HepG2 (cell line): ENCODE measurements around the gene PSMD1. TPM values are rescaled to one million over a fixed set of nuclear protein-coding genes. Genes with fewer than 3 reads are reported as not detected.

ENCODE experiments used
- ARNT ChIP-seq: fragments of 450-650 bp; IDR thresholded peaks from 2 replicates; pipeline ENCODE4 v1.6.1; 2017
- ARNT2 ChIP-seq: sonication (generic); formaldehyde crosslinking; IDR thresholded peaks from 2 replicates; pipeline ENCODE4 v1.8.0; 2022; ENCODE audit warnings: mild to moderate bottlenecking, low read depth, missing genetic modification reagents, moderate library complexity
- ATF2 ChIP-seq: sonication (generic); formaldehyde crosslinking; IDR thresholded peaks from 2 replicates; pipeline ENCODE4 v1.4.0; 2020; ENCODE audit warnings: missing genetic modification reagents
- ELF1 ChIP-seq: sonication (generic); formaldehyde crosslinking; IDR thresholded peaks from 2 replicates; pipeline ENCODE4 v1.4.0; 2020; ENCODE audit warnings: missing genetic modification reagents
- GATAD1 ChIP-seq: IDR thresholded peaks from 2 replicates; pipeline ENCODE4 v1.6.1; 2016; ENCODE audit warnings: missing genetic modification reagents, missing compliant biosample characterization
- IKZF4 ChIP-seq: sonication (generic); formaldehyde crosslinking; IDR thresholded peaks from 2 replicates; pipeline ENCODE4 v1.5.1; 2020; ENCODE audit warnings: borderline replicate concordance, mild to moderate bottlenecking, low read depth, missing genetic modification reagents; ENCODE audit errors: not compliant biosample characterization
- MAX ChIP-seq: IDR thresholded peaks from 2 replicates; pipeline ENCODE4 v1.6.1; 2012; ENCODE audit warnings: inconsistent platforms
- NFIB ChIP-seq: sonication (generic); formaldehyde crosslinking; IDR thresholded peaks from 2 replicates; pipeline ENCODE4 v1.9.0; 2021; ENCODE audit warnings: missing genetic modification reagents, mild to moderate bottlenecking, borderline replicate concordance
- PRPF4 ChIP-seq: fragments of 200-400 bp; formaldehyde crosslinking; IDR thresholded peaks from 2 replicates; pipeline ENCODE4 v1.6.1; 2016; ENCODE audit warnings: low read length, low read depth; ENCODE audit not compliant: poor library complexity, severe bottlenecking
- RARG ChIP-seq: sonication (generic); formaldehyde crosslinking; IDR thresholded peaks from 2 replicates; pipeline ENCODE4 v1.4.0; 2020; ENCODE audit warnings: low read depth, mild to moderate bottlenecking, missing genetic modification reagents
- RCOR2 ChIP-seq: IDR thresholded peaks from 2 replicates; pipeline ENCODE4 v1.6.1; 2016; ENCODE audit warnings: missing biosample characterization, missing genetic modification reagents
- SP1 ChIP-seq, 2 experiments: fragments of 450-650 bp in 1 of 2; sonication (generic) in 1 of 2; formaldehyde crosslinking in 1 of 2; IDR thresholded peaks; 2 replicates each; pipeline versions ENCODE4 v1.4.0 to v1.6.1; 2016 to 2020; ENCODE audit warnings: missing genetic modification reagents in 1 of 2
- THAP11 ChIP-seq: IDR thresholded peaks from 2 replicates; pipeline ENCODE4 v1.6.1; 2016; ENCODE audit warnings: missing biosample characterization, missing genetic modification reagents
- ZBED4 ChIP-seq: sonication (generic); formaldehyde crosslinking; IDR thresholded peaks from 2 replicates; pipeline ENCODE4 v1.4.0; 2020; ENCODE audit warnings: missing genetic modification reagents, borderline replicate concordance
- ZFP1 ChIP-seq: IDR thresholded peaks from 2 replicates; pipeline ENCODE4 v1.6.1; 2016
- ZFP36 ChIP-seq: fragments of 150-350 bp; IDR thresholded peaks from 2 replicates; pipeline ENCODE4 v1.6.1; 2018; ENCODE audit warnings: borderline replicate concordance, low read length, low read depth; ENCODE audit not compliant: partially characterized antibody
- ZFP62 ChIP-seq: sonication (generic); formaldehyde crosslinking; IDR thresholded peaks from 2 replicates; pipeline ENCODE4 v1.4.0; 2020; ENCODE audit warnings: missing genetic modification reagents
- ZNF260 ChIP-seq: sonication (generic); formaldehyde crosslinking; IDR thresholded peaks from 2 replicates; pipeline ENCODE4 v1.4.0; 2020; ENCODE audit warnings: missing genetic modification reagents, low read depth, mild to moderate bottlenecking, borderline replicate concordance
- ZNF383 ChIP-seq: sonication (generic); formaldehyde crosslinking; IDR thresholded peaks from 2 replicates; pipeline ENCODE4 v1.4.0; 2020; ENCODE audit warnings: missing genetic modification reagents, mild to moderate bottlenecking, borderline replicate concordance
- ZNF512 ChIP-seq: sonication (generic); formaldehyde crosslinking; IDR thresholded peaks from 2 replicates; pipeline ENCODE4 v1.4.0; 2020; ENCODE audit warnings: mild to moderate bottlenecking, missing genetic modification reagents
- ZNF605 ChIP-seq: sonication (generic); formaldehyde crosslinking; IDR thresholded peaks from 2 replicates; pipeline ENCODE4 v1.8.0; 2022; ENCODE audit warnings: mild to moderate bottlenecking, missing genetic modification reagents
- ZNF891 ChIP-seq: sonication (generic); formaldehyde crosslinking; IDR thresholded peaks from 2 replicates; pipeline ENCODE4 v1.5.0; 2020; ENCODE audit warnings: mild to moderate bottlenecking, missing genetic modification reagents
- polyA plus RNA-seq, 8 experiments: library from polyadenylated mRNA; depleted of rRNA in 3 of 8; stranded (reverse) in 7 of 8; unstranded in 1 of 8; fragments of >200 nt; fragmentation: Illumina TruSeq in 4 of 8; extraction: Trizol in 4 of 8; gene quantifications; 2 replicates each; pipeline versions ENCODE4 v1.2.1 to v1.2.3, GENCODE V29; 2011 to 2016; ENCODE audit warnings: low read depth in 4 of 8, missing spikeins in 1 of 8, mixed read lengths in 1 of 8; ENCODE audit not compliant: insufficient read depth in 1 of 8
- total RNA-seq, 5 experiments: library from RNA; depleted of rRNA; stranded (reverse); fragments of >200 nt; fragmentation: Illumina TruSeq; extraction: Trizol; gene quantifications; 2 replicates each; pipeline ENCODE4 v1.2.3, GENCODE V29; 2016; ENCODE audit warnings: low read depth in 1 of 5

Gene PSMD1
- total and polyA plus RNA-seq, 2 of the 13 experiments (the other 11 are each of a cell fraction or from before 2014, with no cell fraction given): 136 to 191 TPM

GRCh38 chr2:231050018-231050901 is 6.4 kb upstream of the PSMD1 start (continued):
- TF ChIP-seq ZNF512 (no peak), ARNT2 (CRISPR knock-in tag) (peak; percentile 96), ZNF605 (CRISPR knock-in tag) (peak; percentile 99), ZFP62 (CRISPR knock-in tag) (0 out of 2 replicates have a peak, but pooled peaks have one; percentile 52), ZBED4 (CRISPR knock-in tag) (peak; percentile 99), IKZF4 (no peak), ATF2 (peak; percentile 97), ZNF260 (CRISPR knock-in tag) (no peak), THAP11 (CRISPR knock-in tag) (peak; percentile 87), ZNF383 (no peak), ARNT (no peak), ZNF891 (no peak; the same call in 1 of the 2 replicates), NFIB (CRISPR knock-in tag) (no peak), ZFP36 (no peak), ZFP1 (peak; percentile 96), RARG (CRISPR knock-in tag) (0 out of 2 replicates have a peak, but pooled peaks have one; percentile 74), MAX (no peak), GATAD1 (peak; percentile 83), SP1 (IDR thresholded peaks at IDR 0.05) (no peak), SP1 (CRISPR knock-in tag; IDR thresholded peaks at IDR 0.05) (0 out of 2 replicates have a peak, but pooled peaks have one; percentile 30), PRPF4 (no peak), RCOR2 (CRISPR knock-in tag) (peak; percentile 98), ELF1 (CRISPR knock-in tag) (peak; percentile 84)
